WTC11 (cell line): ENCODE results near the gene LRMDA. TPM values are rescaled to one million over a fixed set of nuclear protein-coding genes. Genes with fewer than 3 reads are reported as not detected.

Experiments
- ATAC-seq: fragments of 200-7000 bp; cut with Tn5 transposase; 2 replicates; pipeline ENCODE4 v1.10.0; 2021; ENCODE audit warnings: mild to moderate bottlenecking, moderate library complexity
- CTCF ChIA-PET: fragments of 300-600 bp; sonication (Branson Sonifier 250); formaldehyde crosslinking; loops from one replicate; lab custom pipeline; 2021; ENCODE audit warnings: antibody characterized with exemption; lab: Charles Lee
- POLR2A ChIA-PET: fragments of 350-600 bp; sonication (Branson Sonifier 250); formaldehyde crosslinking; loops from one replicate; lab custom pipeline; 2021; ENCODE audit warnings: antibody characterized with exemption; lab: Charles Lee
- DNase-seq: peaks from one replicate; pipeline ENCODE4 v3.0.0; 2021; ENCODE audit warnings: low spot score
- H3K27ac Mint-ChIP-seq: 2 replicates; pipeline ENCODE4 v1.8.0; 2021; ENCODE audit warnings: mixed read lengths
- H3K27me3 Mint-ChIP-seq: 2 replicates; pipeline ENCODE4 v1.8.0; 2021; ENCODE audit warnings: low read depth, mild to moderate bottlenecking, moderate library complexity, mixed read lengths
- H3K36me3 Mint-ChIP-seq: 2 replicates; pipeline ENCODE4 v1.8.0; 2021; ENCODE audit warnings: mixed read lengths
- H3K4me1 Mint-ChIP-seq: 2 replicates; pipeline ENCODE4 v1.8.0; 2022; ENCODE audit warnings: mixed read lengths
- H3K4me3 Mint-ChIP-seq: 2 replicates; pipeline ENCODE4 v1.8.0; 2021; ENCODE audit warnings: mild to moderate bottlenecking, moderate library complexity, mixed read lengths
- H3K9me3 Mint-ChIP-seq: 2 replicates; pipeline ENCODE4 v1.8.0; 2021; ENCODE audit warnings: mixed read lengths
- ATF1 ChIP-seq: sonication (generic); formaldehyde crosslinking; IDR thresholded peaks from 2 replicates; pipeline ENCODE4 v1.8.1; 2023; ENCODE audit warnings: mild to moderate bottlenecking, moderate library complexity, missing genetic modification reagents
- CBFB ChIP-seq: sonication (generic); formaldehyde crosslinking; IDR thresholded peaks from 2 replicates; pipeline ENCODE4 v1.8.1; 2022; ENCODE audit warnings: mild to moderate bottlenecking, low read depth, missing genetic modification reagents
- EMX1 ChIP-seq: fragments of 250-450 bp; sonication (Bioruptor Pico); IDR thresholded peaks from 2 replicates; pipeline ENCODE4 v1.8.0; 2021; ENCODE audit warnings: mild to moderate bottlenecking
- GTF2I ChIP-seq: fragments of 250-450 bp; sonication (Bioruptor Pico); conservative IDR thresholded peaks from 2 replicates; pipeline ENCODE4 v1.4.0; 2021; ENCODE audit warnings: mild to moderate bottlenecking
- HMGA2 ChIP-seq: fragments of 250-450 bp; sonication (Bioruptor Pico); IDR thresholded peaks from 2 replicates; pipeline ENCODE4 v1.4.0; 2021; ENCODE audit warnings: mild to moderate bottlenecking, moderate library complexity
- IRF2 ChIP-seq: sonication (generic); formaldehyde crosslinking; IDR thresholded peaks from 2 replicates; pipeline ENCODE4 v1.8.0; 2022; ENCODE audit warnings: low read depth, missing genetic modification reagents, borderline replicate concordance
- JUN ChIP-seq: sonication (generic); formaldehyde crosslinking; IDR thresholded peaks from 2 replicates; pipeline ENCODE4 v1.8.0; 2023; ENCODE audit warnings: mild to moderate bottlenecking, missing genetic modification reagents
- KAT7 ChIP-seq: sonication (generic); formaldehyde crosslinking; IDR thresholded peaks from 2 replicates; pipeline ENCODE4 v1.8.1; 2023; ENCODE audit warnings: missing genetic modification reagents, mild to moderate bottlenecking, borderline replicate concordance
- NR2C2 ChIP-seq: sonication (generic); formaldehyde crosslinking; IDR thresholded peaks from 2 replicates; pipeline ENCODE4 v1.8.0; 2022; ENCODE audit warnings: mild to moderate bottlenecking, missing genetic modification reagents
- OVOL2 ChIP-seq: fragments of 250-450 bp; sonication (Bioruptor Pico); IDR thresholded peaks from 2 replicates; pipeline ENCODE4 v1.9.0; 2021; ENCODE audit warnings: mild to moderate bottlenecking, borderline replicate concordance
- RELA ChIP-seq: sonication (generic); formaldehyde crosslinking; IDR thresholded peaks from 2 replicates; pipeline ENCODE4 v1.8.1; 2022; ENCODE audit warnings: missing genetic modification reagents, mild to moderate bottlenecking, borderline replicate concordance
- SP1 ChIP-seq: sonication (generic); formaldehyde crosslinking; conservative IDR thresholded peaks from 2 replicates; pipeline ENCODE4 v1.8.1; 2022; ENCODE audit warnings: missing genetic modification reagents
- TCF7 ChIP-seq: sonication (generic); formaldehyde crosslinking; IDR thresholded peaks from 2 replicates; pipeline ENCODE4 v1.8.0; 2022; ENCODE audit warnings: mild to moderate bottlenecking, low read depth, missing genetic modification reagents, moderate library complexity
- TEAD4 ChIP-seq: sonication (generic); formaldehyde crosslinking; IDR thresholded peaks from 2 replicates; pipeline ENCODE4 v1.8.0; 2022; ENCODE audit warnings: mild to moderate bottlenecking, missing genetic modification reagents
- TP53 ChIP-seq: sonication (generic); formaldehyde crosslinking; IDR thresholded peaks from 2 replicates; pipeline ENCODE4 v1.8.1; 2023; ENCODE audit warnings: mild to moderate bottlenecking, missing genetic modification reagents
- ZNF121 ChIP-seq: sonication (generic); formaldehyde crosslinking; IDR thresholded peaks from 2 replicates; pipeline ENCODE4 v1.8.0; 2023; ENCODE audit warnings: missing genetic modification reagents
- ZNF219 ChIP-seq: sonication (generic); formaldehyde crosslinking; IDR thresholded peaks from 2 replicates; pipeline ENCODE4 v1.8.0; 2023; ENCODE audit warnings: missing genetic modification reagents, mild to moderate bottlenecking, borderline replicate concordance
- total RNA-seq: library from RNA; stranded (reverse); gene quantifications from 3 replicates; pipeline ENCODE4 v1.2.3, GENCODE V29; 2021
- TF ChIP-seq, protein P1 (sequence below): sonication (generic); formaldehyde crosslinking; IDR thresholded peaks from 2 replicates; pipeline ENCODE4 v1.8.1; 2023; ENCODE audit warnings: mild to moderate bottlenecking, missing genetic modification reagents, borderline replicate concordance
- TF ChIP-seq, protein P2 (sequence below): sonication (generic); formaldehyde crosslinking; IDR thresholded peaks from 2 replicates; pipeline ENCODE4 v1.8.1; 2022; ENCODE audit warnings: missing genetic modification reagents, borderline replicate concordance
- TF ChIP-seq, protein P3 (sequence below): sonication (generic); formaldehyde crosslinking; IDR thresholded peaks from 2 replicates; pipeline ENCODE4 v1.8.0; 2023; ENCODE audit warnings: missing genetic modification reagents
- TF ChIP-seq, protein P4 (sequence below): sonication (generic); formaldehyde crosslinking; IDR thresholded peaks from 2 replicates; pipeline ENCODE4 v1.8.1; 2023; ENCODE audit warnings: mild to moderate bottlenecking, missing genetic modification reagents, moderate library complexity
- TF ChIP-seq, protein P5 (sequence below): sonication (generic); formaldehyde crosslinking; IDR thresholded peaks from 2 replicates; pipeline ENCODE4 v1.8.0; 2022; ENCODE audit warnings: missing genetic modification reagents
- TF ChIP-seq, protein P6 (sequence below): fragments of 250-450 bp; sonication (Bioruptor Pico); IDR thresholded peaks from 2 replicates; pipeline ENCODE4 v1.9.0; 2021; ENCODE audit warnings: moderate library complexity, mild to moderate bottlenecking, inconsistent platforms, borderline replicate concordance

The LRMDA gene
- total RNA-seq, 1 experiment from 2014 or later = 0.92 TPM

DNA sequence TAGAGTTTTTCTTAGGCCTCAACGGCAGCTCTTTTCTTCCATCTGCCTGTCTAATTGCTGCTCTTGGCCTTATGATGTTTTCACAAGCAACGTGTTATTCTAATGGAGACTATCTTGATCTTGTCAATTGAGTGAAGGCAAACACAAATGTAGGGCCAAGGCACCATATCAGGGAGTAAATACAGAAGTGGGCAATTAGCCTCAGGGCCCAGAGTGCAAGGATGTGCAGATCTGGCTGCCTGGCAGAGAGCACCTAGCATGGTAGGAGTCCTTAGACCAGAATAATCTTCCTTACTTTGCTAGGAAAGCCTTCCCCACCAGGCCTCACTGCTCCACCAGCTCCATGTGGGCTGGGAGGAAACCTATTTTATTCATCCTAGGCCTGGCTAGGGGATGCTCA is 590.9 kb downstream of the LRMDA start:
- no peak for DNase-seq
- H3K27me3 Mint-ChIP-seq = no peaks in the 10 kb centered on the region
- ChIA-PET POLR2A (no interaction called here), CTCF (no interaction called here)
- no peaks in the 10 kb centered on the region for H3K9me3 Mint-ChIP-seq
- H3K27ac Mint-ChIP-seq = no peak overlapping the region
- ATAC-seq = no peak
- TF ChIP-seq JUN (no peak), KAT7 (CRISPR knock-in tag) (no peak)
- TF ChIP-seq, protein P1, sequence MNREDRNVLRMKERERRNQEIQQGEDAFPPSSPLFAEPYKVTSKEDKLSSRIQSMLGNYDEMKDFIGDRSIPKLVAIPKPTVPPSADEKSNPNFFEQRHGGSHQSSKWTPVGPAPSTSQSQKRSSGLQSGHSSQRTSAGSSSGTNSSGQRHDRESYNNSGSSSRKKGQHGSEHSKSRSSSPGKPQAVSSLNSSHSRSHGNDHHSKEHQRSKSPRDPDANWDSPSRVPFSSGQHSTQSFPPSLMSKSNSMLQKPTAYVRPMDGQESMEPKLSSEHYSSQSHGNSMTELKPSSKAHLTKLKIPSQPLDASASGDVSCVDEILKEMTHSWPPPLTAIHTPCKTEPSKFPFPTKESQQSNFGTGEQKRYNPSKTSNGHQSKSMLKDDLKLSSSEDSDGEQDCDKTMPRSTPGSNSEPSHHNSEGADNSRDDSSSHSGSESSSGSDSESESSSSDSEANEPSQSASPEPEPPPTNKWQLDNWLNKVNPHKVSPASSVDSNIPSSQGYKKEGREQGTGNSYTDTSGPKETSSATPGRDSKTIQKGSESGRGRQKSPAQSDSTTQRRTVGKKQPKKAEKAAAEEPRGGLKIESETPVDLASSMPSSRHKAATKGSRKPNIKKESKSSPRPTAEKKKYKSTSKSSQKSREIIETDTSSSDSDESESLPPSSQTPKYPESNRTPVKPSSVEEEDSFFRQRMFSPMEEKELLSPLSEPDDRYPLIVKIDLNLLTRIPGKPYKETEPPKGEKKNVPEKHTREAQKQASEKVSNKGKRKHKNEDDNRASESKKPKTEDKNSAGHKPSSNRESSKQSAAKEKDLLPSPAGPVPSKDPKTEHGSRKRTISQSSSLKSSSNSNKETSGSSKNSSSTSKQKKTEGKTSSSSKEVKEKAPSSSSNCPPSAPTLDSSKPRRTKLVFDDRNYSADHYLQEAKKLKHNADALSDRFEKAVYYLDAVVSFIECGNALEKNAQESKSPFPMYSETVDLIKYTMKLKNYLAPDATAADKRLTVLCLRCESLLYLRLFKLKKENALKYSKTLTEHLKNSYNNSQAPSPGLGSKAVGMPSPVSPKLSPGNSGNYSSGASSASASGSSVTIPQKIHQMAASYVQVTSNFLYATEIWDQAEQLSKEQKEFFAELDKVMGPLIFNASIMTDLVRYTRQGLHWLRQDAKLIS (CRISPR knock-in tag) = no peak
- TF ChIP-seq, protein P2, sequence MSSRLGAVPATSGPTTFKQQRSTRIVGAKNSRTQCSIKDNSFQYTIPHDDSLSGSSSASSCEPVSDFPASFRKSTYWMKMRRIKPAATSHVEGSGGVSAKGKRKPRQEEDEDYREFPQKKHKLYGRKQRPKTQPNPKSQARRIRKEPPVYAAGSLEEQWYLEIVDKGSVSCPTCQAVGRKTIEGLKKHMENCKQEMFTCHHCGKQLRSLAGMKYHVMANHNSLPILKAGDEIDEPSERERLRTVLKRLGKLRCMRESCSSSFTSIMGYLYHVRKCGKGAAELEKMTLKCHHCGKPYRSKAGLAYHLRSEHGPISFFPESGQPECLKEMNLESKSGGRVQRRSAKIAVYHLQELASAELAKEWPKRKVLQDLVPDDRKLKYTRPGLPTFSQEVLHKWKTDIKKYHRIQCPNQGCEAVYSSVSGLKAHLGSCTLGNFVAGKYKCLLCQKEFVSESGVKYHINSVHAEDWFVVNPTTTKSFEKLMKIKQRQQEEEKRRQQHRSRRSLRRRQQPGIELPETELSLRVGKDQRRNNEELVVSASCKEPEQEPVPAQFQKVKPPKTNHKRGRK (CRISPR knock-in tag) = no peak
- TF ChIP-seq, protein P3, sequence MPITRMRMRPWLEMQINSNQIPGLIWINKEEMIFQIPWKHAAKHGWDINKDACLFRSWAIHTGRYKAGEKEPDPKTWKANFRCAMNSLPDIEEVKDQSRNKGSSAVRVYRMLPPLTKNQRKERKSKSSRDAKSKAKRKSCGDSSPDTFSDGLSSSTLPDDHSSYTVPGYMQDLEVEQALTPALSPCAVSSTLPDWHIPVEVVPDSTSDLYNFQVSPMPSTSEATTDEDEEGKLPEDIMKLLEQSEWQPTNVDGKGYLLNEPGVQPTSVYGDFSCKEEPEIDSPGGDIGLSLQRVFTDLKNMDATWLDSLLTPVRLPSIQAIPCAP (CRISPR knock-in tag) = no peak
- no peak overlapping the region for H3K4me3 Mint-ChIP-seq
- H3K4me1 Mint-ChIP-seq = no peaks in the 10 kb centered on the region; the same call in 1 of the 2 replicates
- no peaks in the 10 kb centered on the region for H3K36me3 Mint-ChIP-seq

DNA sequence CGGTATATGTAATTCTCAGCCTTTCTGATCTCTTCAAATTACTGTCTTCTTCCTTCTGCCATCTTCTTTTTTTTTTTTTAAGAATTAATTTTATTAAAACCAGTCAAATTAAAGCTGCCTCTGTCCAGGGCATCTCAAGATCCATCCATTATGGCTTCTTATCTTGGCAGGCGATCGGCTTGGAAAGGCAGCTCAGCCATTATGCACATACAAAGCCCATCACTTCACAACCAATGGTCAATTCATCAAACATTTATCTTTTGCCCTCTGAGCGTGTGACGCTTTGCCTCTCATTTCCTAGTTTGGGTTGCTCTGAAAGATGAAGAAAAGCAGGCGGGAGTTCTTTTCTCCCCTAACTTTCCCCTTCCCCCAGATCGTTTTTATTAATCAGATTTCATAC is 591.6 kb downstream of the LRMDA start:
- H3K27me3 Mint-ChIP-seq = no peaks in the 10 kb centered on the region
- POLR2A ChIA-PET = no interaction called here
- no peak for DNase-seq
- no peaks in the 10 kb centered on the region for H3K36me3 Mint-ChIP-seq
- ATAC-seq = no peak
- H3K4me3 Mint-ChIP-seq = no peak overlapping the region
- TF ChIP-seq EMX1 (no peak), OVOL2 (CRISPR knock-in tag) (no peak), ATF1 (CRISPR knock-in tag) (no peak), NR2C2 (CRISPR knock-in tag) (no peak), KAT7 (CRISPR knock-in tag) (no peak), SP1 (no peak), TP53 (CRISPR knock-in tag) (no peak), GTF2I (CRISPR knock-in tag) (no peak), IRF2 (CRISPR knock-in tag) (no peak), RELA (CRISPR knock-in tag) (no peak), TCF7 (CRISPR knock-in tag) (no peak), TEAD4 (CRISPR knock-in tag) (no peak), CBFB (no peak), ZNF219 (no peak), HMGA2 (CRISPR knock-in tag) (no peak), ZNF121 (CRISPR knock-in tag) (no peak)
- TF ChIP-seq, protein P4, sequence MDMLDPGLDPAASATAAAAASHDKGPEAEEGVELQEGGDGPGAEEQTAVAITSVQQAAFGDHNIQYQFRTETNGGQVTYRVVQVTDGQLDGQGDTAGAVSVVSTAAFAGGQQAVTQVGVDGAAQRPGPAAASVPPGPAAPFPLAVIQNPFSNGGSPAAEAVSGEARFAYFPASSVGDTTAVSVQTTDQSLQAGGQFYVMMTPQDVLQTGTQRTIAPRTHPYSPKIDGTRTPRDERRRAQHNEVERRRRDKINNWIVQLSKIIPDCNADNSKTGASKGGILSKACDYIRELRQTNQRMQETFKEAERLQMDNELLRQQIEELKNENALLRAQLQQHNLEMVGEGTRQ (CRISPR knock-in tag) = no peak
- TF ChIP-seq, protein P3 (CRISPR knock-in tag) = no peak
- TF ChIP-seq, protein P5, sequence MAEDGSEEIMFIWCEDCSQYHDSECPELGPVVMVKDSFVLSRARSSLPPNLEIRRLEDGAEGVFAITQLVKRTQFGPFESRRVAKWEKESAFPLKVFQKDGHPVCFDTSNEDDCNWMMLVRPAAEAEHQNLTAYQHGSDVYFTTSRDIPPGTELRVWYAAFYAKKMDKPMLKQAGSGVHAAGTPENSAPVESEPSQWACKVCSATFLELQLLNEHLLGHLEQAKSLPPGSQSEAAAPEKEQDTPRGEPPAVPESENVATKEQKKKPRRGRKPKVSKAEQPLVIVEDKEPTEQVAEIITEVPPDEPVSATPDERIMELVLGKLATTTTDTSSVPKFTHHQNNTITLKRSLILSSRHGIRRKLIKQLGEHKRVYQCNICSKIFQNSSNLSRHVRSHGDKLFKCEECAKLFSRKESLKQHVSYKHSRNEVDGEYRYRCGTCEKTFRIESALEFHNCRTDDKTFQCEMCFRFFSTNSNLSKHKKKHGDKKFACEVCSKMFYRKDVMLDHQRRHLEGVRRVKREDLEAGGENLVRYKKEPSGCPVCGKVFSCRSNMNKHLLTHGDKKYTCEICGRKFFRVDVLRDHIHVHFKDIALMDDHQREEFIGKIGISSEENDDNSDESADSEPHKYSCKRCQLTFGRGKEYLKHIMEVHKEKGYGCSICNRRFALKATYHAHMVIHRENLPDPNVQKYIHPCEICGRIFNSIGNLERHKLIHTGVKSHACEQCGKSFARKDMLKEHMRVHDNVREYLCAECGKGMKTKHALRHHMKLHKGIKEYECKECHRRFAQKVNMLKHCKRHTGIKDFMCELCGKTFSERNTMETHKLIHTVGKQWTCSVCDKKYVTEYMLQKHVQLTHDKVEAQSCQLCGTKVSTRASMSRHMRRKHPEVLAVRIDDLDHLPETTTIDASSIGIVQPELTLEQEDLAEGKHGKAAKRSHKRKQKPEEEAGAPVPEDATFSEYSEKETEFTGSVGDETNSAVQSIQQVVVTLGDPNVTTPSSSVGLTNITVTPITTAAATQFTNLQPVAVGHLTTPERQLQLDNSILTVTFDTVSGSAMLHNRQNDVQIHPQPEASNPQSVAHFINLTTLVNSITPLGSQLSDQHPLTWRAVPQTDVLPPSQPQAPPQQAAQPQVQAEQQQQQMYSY (CRISPR knock-in tag) = no peak
- TF ChIP-seq, protein P6, sequence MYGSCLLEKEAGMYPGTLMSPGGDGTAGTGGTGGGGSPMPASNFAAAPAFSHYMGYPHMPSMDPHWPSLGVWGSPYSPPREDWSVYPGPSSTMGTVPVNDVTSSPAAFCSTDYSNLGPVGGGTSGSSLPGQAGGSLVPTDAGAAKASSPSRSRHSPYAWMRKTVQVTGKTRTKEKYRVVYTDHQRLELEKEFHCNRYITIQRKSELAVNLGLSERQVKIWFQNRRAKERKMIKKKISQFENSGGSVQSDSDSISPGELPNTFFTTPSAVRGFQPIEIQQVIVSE = no peak
- H3K27ac Mint-ChIP-seq = no peak overlapping the region
- no peaks in the 10 kb centered on the region; the same call in 1 of the 2 replicates for H3K4me1 Mint-ChIP-seq
- H3K9me3 Mint-ChIP-seq = no peaks in the 10 kb centered on the region
- CTCF ChIA-PET = no interaction called here
